Measurements from ENCODE around the gene HEATR9. TPM values are rescaled to one million over a fixed set of nuclear protein-coding genes. Genes with fewer than 3 reads are reported as not detected.

The HEATR9 gene
- total RNA-seq = 0.20 and 0.45 TPM in 2 replicates

GRCh38 chr17:35868737-35869136, at the start of gene HEATR9:
TSS of gene HEATR9 (minus strand) at chr17:35868891. CDS start at chr17:35868742, 149 bp downstream.
- intact Hi-C loops (cut with micrococcal nuclease) = no loop called here

GRCh38 chr17:35917519-35918213, 49.0 kb upstream of the HEATR9 start:
- intact Hi-C loops (cut with micrococcal nuclease) = no loop called here

- intact Hi-C loops (cut with micrococcal nuclease) = no loop called here
Measured at GRCh38 chr17:35915153-35915964, 46.7 kb upstream of the HEATR9 start.

GRCh38 chr17:35914354-35914753, 45.7 kb upstream of the HEATR9 start:
- intact Hi-C loops (cut with micrococcal nuclease) = no loop called here

- intact Hi-C loops (cut with micrococcal nuclease) = no loop called here
Measured at GRCh38 chr17:35913609-35914008, 44.9 kb upstream of the HEATR9 start.

- intact Hi-C loops (cut with micrococcal nuclease) = no loop called here
Measured at GRCh38 chr17:35912942-35913341, 44.3 kb upstream of the HEATR9 start.

- intact Hi-C loops (cut with micrococcal nuclease) = no loop called here
Measured at GRCh38 chr17:35912339-35912912, 43.7 kb upstream of the HEATR9 start.

GRCh38 chr17:35909408-35909807, 40.7 kb upstream of the HEATR9 start:
- intact Hi-C loops (cut with micrococcal nuclease) = no loop called here

GRCh38 chr17:35907691-35908090, 39.0 kb upstream of the HEATR9 start:
- intact Hi-C loops (cut with micrococcal nuclease) = no loop called here

- intact Hi-C loops (cut with micrococcal nuclease) = no loop called here
Measured at GRCh38 chr17:35906926-35907637, 38.4 kb upstream of the HEATR9 start.

GRCh38 chr17:35906191-35906925, 37.7 kb upstream of the HEATR9 start:
- intact Hi-C loops (cut with micrococcal nuclease) = no loop called here

GRCh38 chr17:35903451-35903850, 34.8 kb upstream of the HEATR9 start:
- intact Hi-C loops (cut with micrococcal nuclease) = no loop called here

- intact Hi-C loops (cut with micrococcal nuclease) = no loop called here
Measured at GRCh38 chr17:35901631-35902175, 33.0 kb upstream of the HEATR9 start.

- intact Hi-C loops (cut with micrococcal nuclease) = no loop called here
Measured at GRCh38 chr17:35900708-35901480, 32.2 kb upstream of the HEATR9 start.

GRCh38 chr17:35900280-35900679, 31.6 kb upstream of the HEATR9 start:
- intact Hi-C loops (cut with micrococcal nuclease) = no loop called here

GRCh38 chr17:35898283-35899070, 29.8 kb upstream of the HEATR9 start:
- intact Hi-C loops (cut with micrococcal nuclease) = no loop called here

GRCh38 chr17:35897772-35898171, 29.1 kb upstream of the HEATR9 start:
- intact Hi-C loops (cut with micrococcal nuclease) = loop anchor here (2.0 kb wide), 2 partner anchors 17 to 33 kb away; partner anchors contain the start of genes CCL5 and RDM1

- intact Hi-C loops (cut with micrococcal nuclease) = loop anchor here (2.0 kb wide), 2 partner anchors 15 to 35 kb away; partner anchors contain the start of genes CCL5 and RDM1
Measured at GRCh38 chr17:35895636-35896587, 27.2 kb upstream of the HEATR9 start.

Measured in T-helper 2 cell treated with Interferon-gamma antibody and Interleukin-4, amounts not matched to agents 100 ng/mL and 5 ng/mL, for 36 hours (primary cell).